ENCODE data around the gene PIGT. TPM values are rescaled to one million over a fixed set of nuclear protein-coding genes. Genes with fewer than 3 reads are reported as not detected.

The PIGT gene
- total RNA-seq, 1 donor from 2014 or later: 142 TPM

DNA sequence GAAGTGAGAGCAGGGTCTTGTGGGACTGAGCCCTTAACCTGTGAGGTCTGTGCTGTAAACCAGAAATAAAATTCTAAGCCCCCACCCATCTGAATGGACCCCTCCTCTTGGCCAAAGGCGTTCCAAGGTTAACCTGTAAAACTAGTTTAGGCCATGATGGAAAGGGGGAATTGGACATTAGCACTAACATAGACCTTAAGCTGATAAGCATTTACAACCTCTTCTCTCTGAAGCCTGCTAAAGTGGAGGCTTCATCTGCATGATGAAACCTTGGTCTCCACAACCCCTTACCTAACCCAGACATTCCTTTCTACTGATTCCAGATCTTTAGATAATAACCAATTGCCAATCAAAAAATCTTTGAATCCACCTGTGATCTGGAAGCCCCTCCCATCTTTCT, 25.8 kb downstream of the PIGT start:
- Histone ChIP-seq H3K9me3 (no peaks in the 10 kb centered on the region), H3K36me3 (no peaks in the 10 kb centered on the region), H3K27me3 (no peaks in the 10 kb centered on the region), H3K27ac (no peak overlapping the region), H3K4me1 (peaks cover 0 to under 1% of the 10 kb centered on the region in 2 donors), H3K4me3 (no peak overlapping the region)
- DNase-seq (ENCODE audit: low spot score in 2 of 2): no peak
- TF ChIP-seq, protein P1, sequence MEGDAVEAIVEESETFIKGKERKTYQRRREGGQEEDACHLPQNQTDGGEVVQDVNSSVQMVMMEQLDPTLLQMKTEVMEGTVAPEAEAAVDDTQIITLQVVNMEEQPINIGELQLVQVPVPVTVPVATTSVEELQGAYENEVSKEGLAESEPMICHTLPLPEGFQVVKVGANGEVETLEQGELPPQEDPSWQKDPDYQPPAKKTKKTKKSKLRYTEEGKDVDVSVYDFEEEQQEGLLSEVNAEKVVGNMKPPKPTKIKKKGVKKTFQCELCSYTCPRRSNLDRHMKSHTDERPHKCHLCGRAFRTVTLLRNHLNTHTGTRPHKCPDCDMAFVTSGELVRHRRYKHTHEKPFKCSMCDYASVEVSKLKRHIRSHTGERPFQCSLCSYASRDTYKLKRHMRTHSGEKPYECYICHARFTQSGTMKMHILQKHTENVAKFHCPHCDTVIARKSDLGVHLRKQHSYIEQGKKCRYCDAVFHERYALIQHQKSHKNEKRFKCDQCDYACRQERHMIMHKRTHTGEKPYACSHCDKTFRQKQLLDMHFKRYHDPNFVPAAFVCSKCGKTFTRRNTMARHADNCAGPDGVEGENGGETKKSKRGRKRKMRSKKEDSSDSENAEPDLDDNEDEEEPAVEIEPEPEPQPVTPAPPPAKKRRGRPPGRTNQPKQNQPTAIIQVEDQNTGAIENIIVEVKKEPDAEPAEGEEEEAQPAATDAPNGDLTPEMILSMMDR (IDR thresholded peaks at IDR 0.05): no peak
- intact Hi-C loops (cut with DNase I): no loop called here

DNA sequence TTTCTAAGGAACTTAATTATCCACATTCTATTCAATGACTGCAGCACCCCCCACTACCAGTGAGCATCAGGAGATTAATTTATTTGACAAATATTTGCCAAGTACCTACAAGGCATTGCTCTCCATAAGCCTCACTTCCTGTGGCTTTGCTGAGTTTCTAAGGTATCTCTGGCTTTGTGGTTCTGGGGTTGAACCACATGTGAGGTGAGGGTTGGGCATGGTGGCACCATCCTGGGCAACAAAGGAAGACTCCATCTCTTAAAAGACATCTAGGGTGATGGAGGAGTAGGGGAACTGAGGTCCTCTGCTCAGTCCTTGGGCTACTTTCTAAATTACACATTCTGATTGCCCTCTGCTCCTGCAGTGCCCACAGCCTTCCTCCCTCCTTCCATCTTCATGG, 28.1 kb downstream of the PIGT start:
- Histone ChIP-seq H3K4me1 (no peaks in the 10 kb centered on the region), H3K27me3 (no peaks in the 10 kb centered on the region), H3K27ac (no peak overlapping the region), H3K9me3 (no peaks in the 10 kb centered on the region), H3K36me3 (no peaks in the 10 kb centered on the region), H3K4me3 (no peak overlapping the region)
- TF ChIP-seq, protein P1 (IDR thresholded peaks at IDR 0.05): no peak
- no peak for DNase-seq (ENCODE audit: low spot score in 2 of 2)
- intact Hi-C loops (cut with DNase I): no loop called here

DNA sequence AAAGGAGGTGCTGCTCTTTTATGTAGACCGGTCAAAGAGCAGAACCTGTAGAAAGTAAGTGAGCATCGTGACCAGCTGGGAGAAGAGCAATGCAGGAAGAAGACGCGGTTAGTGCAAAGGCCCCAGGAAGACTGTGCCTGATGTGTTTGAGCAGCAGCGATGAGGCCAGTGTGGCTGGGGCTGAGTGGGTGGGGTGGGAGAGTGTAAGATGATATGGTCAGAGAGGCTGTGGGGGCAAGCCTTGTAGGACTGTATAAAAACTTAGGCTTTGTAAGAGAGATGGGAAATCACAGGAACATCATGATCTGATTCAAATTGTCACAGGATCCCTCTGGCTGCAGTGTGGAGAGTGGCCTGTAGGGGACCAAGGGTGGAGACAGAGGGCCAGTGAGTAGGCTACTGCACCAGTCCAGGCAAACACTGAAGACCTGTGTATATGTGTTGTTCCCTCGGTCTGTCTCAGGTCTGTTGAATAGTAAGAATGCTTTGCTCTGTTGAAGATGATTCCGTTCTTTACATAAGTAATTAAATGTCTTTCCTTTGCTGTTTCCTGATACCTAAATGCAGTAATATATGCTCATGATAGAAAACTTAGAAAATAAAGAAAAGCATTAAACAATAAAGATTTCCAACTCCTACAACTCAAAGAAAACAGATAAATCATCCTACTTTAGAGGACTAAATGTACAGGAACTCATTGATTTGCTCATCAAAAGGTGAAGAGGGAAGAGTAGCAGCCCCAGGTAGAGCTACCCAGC, 30.0 kb downstream of the PIGT start:
- H3K27me3 ChIP-seq: no peaks in the 10 kb centered on the region
- no peaks in the 10 kb centered on the region for H3K9me3 ChIP-seq
- no peak for DNase-seq (ENCODE audit: low spot score in 2 of 2)
- H3K36me3 ChIP-seq: no peaks in the 10 kb centered on the region
- H3K4me1 ChIP-seq: no peaks in the 10 kb centered on the region
- H3K4me3 ChIP-seq: no peak overlapping the region
- TF ChIP-seq, protein P1 (IDR thresholded peaks at IDR 0.05): peak in 2 of 3 experiments; percentile 19
- intact Hi-C loops (cut with DNase I): no loop called here
- H3K27ac ChIP-seq: no peak overlapping the region

DNA sequence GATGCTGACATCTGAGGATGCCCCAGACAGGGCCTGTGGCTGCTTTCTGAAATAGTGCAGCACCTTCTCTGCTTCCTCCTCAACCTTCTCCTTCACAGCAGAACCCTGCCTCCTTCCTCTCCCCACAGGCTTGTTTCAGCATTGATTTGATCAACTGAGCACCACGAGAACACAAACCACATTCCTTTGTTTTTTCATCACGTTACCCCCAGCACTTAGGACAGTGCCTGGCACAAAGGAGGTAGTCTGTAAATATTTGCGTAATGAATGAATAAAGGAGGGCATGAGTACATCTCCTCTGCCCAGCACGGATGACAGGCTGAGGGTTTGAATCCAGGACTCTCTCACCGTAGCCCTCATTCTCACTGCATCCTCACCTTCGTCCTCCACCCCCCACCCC, 32.3 kb downstream of the PIGT start:
- intact Hi-C loops (cut with DNase I): no loop called here
- Histone ChIP-seq H3K4me1 (no peaks in the 10 kb centered on the region), H3K27ac (no peak overlapping the region), H3K9me3 (no peaks in the 10 kb centered on the region), H3K4me3 (no peak overlapping the region), H3K27me3 (no peaks in the 10 kb centered on the region), H3K36me3 (no peaks in the 10 kb centered on the region)
- TF ChIP-seq, protein P1 (IDR thresholded peaks at IDR 0.05): no peak
- no peak for DNase-seq (ENCODE audit: low spot score in 2 of 2)

DNA sequence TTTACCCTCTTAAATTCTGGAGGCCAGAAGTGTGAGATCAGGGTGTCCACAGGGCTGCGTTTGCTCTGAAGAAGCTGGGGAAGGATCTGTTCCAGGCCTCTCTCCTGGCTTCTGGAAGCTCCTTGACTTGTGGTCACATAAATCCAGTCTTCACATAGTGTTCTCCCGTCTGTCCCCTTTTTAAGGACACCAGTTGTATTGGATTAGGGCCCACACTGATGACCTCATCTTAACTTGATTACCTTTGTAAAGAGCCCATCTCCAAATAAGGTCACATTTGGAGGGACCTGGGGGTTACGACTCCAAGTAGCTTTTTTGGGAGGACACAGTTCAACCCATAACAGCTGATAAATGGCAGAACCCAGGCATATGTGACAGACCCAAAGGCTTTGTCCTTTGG, 33.6 kb downstream of the PIGT start:
- TF ChIP-seq, protein P1 (IDR thresholded peaks at IDR 0.05): no peak
- Histone ChIP-seq H3K9me3 (no peaks in the 10 kb centered on the region), H3K4me3 (no peak overlapping the region), H3K36me3 (no peaks in the 10 kb centered on the region), H3K4me1 (no peaks in the 10 kb centered on the region), H3K27ac (peak overlapping the region in 1 of 2 donors; percentile 28), H3K27me3 (no peaks in the 10 kb centered on the region)
- intact Hi-C loops (cut with DNase I): no loop called here
- no peak for DNase-seq (ENCODE audit: low spot score in 2 of 2)
